GM21529 (cell line): ENCODE results near the gene DVL3.
"Not testable (repeated sequence)": the region's sequence is repeated elsewhere in the genome, so short reads cannot be mapped to it uniquely, and the experiment has no call there.

Source experiments
- ATAC-seq: cut with Tn5 transposase; IDR thresholded peaks from one replicate; pipeline ENCODE4 v1.9.1; 2021; ENCODE audit not compliant: unreplicated experiment

DVL3 gene

GRCh38 chr3:184154885-184155643, at the start of gene DVL3:
Gene DVL3 (plus strand): TSS chr3:184155377. CDS start chr3:184155636, 259 bp downstream.
- peak; percentile 79 for ATAC-seq

- ATAC-seq: no peak
These were observed 44.9 kb upstream of the DVL3 start for GRCh38 chr3:184110316-184110725.

GRCh38 chr3:184116017-184116416, 39.2 kb upstream of the DVL3 start:
- ATAC-seq: no peak

DNA sequence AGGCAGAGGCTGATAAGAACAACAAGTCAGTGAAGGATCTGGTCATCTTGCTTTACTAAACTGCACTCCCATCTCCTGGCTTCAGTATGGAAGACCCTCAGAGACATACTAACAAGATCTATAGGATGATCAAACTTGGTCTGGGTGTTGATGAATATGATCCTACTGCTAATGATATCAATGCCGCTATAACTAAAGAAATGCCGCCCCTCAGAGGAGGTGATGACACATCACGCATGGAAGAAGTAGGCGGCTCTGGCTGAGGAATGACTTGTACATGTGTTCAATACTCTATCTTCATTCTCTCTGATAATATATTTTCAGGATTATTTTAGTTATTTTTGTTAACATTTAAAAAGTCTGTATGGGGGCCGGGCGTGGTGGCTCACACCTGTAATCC, 37.5 kb upstream of the DVL3 start:
- no peak for ATAC-seq

GRCh38 chr3:184121031-184121430, 34.1 kb upstream of the DVL3 start:
- not testable (repeated sequence) for ATAC-seq

GRCh38 chr3:184126006-184126405, 29.2 kb upstream of the DVL3 start:
- no peak for ATAC-seq

DNA sequence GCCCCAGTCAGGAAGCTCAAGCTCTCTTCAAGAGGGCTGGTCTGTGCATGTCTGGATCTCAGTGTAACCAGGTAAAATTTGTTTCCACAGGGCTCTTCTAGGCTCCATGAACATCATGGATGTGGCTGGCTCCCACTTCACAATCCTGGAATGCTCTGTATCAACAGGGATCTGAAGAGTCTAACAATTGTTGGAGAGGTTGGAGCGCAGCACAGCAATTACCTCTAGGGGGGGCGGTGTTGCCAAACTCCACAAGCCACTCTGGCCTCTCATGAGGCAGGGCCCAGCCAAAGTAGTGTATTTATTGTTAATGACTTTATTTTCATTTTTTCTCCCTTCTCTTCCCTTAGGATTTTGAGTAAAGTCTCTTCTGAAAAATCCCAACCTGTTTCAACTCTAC, 26.2 kb upstream of the DVL3 start:
- peak; percentile 49 for ATAC-seq

DNA sequence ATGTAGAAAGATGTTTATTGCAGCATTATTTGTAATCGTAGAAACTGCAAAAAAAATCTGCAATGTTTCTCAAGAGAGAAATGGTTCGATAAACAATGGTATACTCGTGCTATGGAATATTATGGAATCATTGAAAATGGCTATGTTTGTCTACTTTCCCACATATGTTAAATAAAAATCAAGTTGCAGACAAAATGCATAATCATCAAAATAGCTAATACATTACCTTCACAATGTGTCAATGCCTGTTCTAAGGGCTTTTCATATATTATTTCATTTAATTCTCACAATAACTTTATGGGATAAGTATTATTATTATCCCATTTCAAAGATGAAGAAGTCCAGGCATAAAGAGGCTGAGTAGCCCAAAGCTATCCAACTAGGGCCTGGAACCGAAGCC, 22.2 kb upstream of the DVL3 start:
- no peak for ATAC-seq

GRCh38 chr3:184133840-184134745, 21.1 kb upstream of the DVL3 start:
- ATAC-seq: peak; percentile 47

- peak; percentile 21 for ATAC-seq
These were observed 20.4 kb upstream of the DVL3 start for GRCh38 chr3:184134746-184135148.

DNA sequence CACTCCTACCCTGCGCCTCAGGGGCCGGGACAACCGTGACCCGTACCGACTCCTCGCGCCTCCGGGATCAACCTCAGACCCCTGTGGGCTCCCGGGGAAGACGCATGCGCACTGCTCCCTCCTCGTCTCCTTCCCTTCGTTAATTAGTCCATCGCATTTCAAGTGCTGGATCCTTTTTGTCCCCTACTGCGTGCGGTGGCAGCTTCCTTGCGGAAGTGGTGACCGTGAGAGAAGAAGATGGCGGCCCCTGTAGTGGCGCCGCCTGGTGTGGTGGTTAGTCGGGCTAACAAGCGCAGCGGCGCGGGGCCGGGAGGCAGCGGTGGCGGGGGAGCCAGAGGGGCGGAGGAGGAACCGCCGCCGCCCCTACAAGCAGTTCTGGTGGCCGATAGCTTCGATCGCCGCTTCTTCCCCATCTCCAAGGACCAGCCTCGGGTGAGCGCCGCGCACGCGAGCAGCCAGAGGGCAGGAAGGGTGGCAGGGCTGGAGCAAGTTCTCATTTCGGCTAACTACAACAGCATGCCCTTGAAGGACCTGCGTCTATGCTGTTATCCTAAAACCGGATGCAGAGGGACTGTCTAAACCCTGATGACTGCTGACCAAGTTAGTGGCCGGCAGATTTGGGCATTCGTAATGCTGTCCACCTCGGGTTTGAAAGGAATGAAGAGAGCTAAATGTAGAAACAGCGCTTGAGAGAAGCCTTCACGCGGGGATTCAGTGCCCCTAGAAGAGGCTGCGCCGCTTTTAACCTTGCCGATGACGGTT, 19.8 kb upstream of the DVL3 start, which contains the start of gene EIF2B5:
TSS of gene EIF2B5 (plus strand) at position 210 of the 762 bp plus-strand sequence. CDS start at position 238, 28 bp downstream.
- peak; percentile 93 for ATAC-seq

DNA sequence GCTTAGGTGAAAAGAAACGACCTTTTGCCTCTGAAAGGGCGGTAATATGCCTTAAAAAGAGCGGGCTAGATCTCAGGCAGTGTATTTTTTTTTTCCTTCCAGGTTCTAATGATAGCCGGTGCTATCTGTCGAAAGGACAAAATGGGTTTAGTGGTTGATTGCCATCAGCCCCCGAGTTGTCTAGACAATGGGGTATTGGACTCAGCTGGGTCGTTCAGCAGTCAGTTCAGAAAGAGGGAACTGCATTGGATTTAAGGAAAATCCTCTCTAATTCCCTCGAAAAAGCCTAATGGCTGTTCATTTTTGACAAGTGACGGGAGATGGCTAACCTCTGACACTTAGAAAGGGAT, 19.3 kb upstream of the DVL3 start:
- no peak for ATAC-seq

DNA sequence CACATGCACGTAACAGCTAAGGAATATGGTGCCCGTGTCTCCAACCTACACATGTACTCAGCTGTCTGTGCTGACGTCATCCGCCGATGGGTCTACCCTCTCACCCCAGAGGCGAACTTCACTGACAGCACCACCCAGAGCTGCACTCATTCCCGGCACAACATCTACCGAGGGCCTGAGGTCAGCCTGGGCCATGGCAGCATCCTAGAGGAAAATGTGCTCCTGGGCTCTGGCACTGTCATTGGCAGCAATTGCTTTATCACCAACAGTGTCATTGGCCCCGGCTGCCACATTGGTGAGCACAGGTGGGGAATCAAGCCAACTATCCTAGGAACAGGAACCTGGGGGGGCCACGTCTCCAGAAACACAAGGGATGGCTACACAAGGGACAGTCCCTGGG, 14.7 kb upstream of the DVL3 start:
- no peak for ATAC-seq

GRCh38 chr3:184142199-184142598, 13.0 kb upstream of the DVL3 start:
- no peak for ATAC-seq

GRCh38 chr3:184143327-184143726, 11.8 kb upstream of the DVL3 start:
- no peak for ATAC-seq

DNA sequence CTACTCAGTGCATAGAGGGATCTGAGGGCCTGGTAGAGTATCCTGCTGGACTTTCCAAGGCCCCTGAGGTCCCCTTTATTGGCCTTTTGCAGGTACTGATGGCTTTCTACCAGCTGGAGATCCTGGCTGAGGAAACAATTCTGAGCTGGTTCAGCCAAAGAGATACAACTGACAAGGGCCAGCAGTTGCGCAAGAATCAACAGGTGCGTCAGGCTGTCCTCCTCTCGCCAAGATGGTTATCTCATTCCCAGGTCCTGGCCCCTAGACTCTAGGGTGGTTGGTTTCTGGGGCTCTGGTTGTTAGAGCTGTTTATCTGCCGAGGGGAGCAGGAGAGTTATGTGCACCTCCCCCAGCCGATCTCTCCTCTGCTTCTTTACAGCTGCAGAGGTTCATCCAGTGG, 10.7 kb upstream of the DVL3 start:
- no peak for ATAC-seq

GRCh38 chr3:184145111-184145524, 10.1 kb upstream of the DVL3 start:
- no peak for ATAC-seq

GRCh38 chr3:184145751-184146270, 9.4 kb upstream of the DVL3 start:
- no peak for ATAC-seq

DNA sequence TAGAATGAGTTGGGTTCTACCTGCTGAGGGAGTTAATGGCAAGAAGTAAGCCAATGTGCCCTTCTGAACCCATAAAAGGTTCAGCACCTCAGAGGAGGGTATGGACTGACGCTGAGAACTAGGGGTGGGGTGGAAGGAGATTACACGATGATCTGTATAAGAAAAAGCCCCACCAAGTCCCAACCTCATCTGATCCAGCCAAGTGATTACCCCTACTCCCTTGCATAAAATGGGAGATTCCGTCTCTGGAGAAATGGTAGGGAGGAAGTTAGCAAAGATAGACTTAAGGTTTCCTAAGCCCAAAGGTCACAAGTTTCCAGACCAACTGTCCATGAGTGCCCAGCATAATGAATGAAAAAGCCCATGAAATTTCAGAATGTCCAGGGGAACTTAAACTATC, 7.1 kb upstream of the DVL3 start:
- ATAC-seq: no peak

- ATAC-seq: no peak
These were observed 6.1 kb upstream of the DVL3 start for GRCh38 chr3:184149123-184149522.

GRCh38 chr3:184149770-184150169, 5.4 kb upstream of the DVL3 start:
- not testable (repeated sequence) for ATAC-seq
